GM18873 (cell line): ENCODE measurements around the gene TEX14.
"Not testable (repeated sequence)": the region's sequence is repeated elsewhere in the genome, so short reads cannot be mapped to it uniquely, and the experiment has no call there.

Source experiments
- ATAC-seq: cut with Tn5 transposase; IDR thresholded peaks from one replicate; pipeline ENCODE4 v1.9.1; 2021; ENCODE audit warnings: mild to moderate bottlenecking, moderate library complexity, moderate number of reproducible peaks; ENCODE audit not compliant: unreplicated experiment, low FRiP score

Gene TEX14

GRCh38 chr17:58657962-58658803 is 33.7 kb downstream of the TEX14 start:
- not testable (repeated sequence) for ATAC-seq

- no peak for ATAC-seq
Observed at GRCh38 chr17:58648236-58648635, 43.6 kb downstream of the TEX14 start.

GRCh38 chr17:58643147-58643546 is 48.7 kb downstream of the TEX14 start:
- ATAC-seq = no peak

- no peak for ATAC-seq
Observed at GRCh38 chr17:58641887-58642311, 49.9 kb downstream of the TEX14 start.

DNA sequence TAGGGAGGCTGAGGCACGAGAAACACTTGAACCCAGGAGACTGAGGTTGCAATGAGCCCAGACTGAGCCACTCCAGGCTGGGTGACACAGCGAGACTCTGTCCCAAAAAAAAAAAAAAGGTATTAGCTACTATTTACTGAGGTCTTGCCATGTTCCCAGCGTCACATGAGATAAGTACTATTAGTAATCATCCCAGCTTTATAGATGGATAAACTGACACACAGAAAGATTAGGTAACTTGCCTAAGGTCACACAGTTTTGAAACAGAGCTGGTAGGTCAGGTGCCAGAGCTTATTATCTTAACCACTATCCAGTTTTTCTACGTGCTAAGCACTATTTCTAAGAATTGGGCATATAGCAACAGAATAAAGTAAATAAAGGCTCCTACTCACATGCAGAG is 51.6 kb downstream of the TEX14 start:
- no peak for ATAC-seq

DNA sequence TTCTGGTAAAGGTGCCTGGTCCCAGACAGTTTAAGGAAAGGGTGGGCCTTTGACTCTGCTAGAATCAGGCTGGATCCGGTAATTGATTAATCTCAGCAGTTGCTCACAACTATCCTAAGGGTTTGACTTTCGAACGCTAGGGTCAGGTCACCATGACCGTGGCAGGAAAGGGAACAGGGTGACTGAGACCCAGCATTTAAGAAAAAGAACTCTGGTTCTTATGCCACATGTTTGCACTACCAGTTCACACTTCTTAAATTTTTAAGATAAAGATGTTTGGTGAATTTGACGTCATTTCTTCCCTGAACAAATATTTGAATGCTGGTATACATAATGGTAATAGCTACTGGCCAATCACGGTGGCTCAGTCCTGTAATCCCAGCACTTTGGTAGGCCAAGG is 52.2 kb downstream of the TEX14 start:
- ATAC-seq = no peak

DNA sequence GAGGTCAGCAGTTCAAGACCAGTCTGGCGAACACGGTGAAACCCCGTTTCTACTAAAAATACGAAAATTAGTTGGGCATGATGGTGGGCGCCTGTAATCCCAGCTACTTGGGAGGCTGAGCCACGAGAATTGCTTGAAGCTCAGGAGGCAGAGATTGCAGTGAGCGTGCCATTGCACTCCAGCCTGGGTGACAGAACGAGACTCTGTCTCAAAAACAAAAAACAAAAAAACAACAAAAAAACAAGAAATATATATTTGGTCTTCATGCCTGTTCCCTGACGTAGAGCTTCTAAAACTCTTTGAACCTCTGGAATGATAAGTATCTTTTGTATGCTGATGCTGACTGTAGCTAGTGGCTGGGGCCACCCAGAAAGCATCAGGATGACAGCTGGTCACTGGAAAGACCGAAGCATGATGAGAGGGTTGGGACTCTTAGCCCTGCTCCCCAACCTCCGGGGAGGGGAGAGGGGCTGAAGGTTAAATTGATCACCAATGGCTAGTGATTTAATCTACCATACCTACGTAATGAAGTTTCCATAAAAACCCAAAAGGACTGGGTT is 54.8 kb downstream of the TEX14 start:
- ATAC-seq = no peak

DNA sequence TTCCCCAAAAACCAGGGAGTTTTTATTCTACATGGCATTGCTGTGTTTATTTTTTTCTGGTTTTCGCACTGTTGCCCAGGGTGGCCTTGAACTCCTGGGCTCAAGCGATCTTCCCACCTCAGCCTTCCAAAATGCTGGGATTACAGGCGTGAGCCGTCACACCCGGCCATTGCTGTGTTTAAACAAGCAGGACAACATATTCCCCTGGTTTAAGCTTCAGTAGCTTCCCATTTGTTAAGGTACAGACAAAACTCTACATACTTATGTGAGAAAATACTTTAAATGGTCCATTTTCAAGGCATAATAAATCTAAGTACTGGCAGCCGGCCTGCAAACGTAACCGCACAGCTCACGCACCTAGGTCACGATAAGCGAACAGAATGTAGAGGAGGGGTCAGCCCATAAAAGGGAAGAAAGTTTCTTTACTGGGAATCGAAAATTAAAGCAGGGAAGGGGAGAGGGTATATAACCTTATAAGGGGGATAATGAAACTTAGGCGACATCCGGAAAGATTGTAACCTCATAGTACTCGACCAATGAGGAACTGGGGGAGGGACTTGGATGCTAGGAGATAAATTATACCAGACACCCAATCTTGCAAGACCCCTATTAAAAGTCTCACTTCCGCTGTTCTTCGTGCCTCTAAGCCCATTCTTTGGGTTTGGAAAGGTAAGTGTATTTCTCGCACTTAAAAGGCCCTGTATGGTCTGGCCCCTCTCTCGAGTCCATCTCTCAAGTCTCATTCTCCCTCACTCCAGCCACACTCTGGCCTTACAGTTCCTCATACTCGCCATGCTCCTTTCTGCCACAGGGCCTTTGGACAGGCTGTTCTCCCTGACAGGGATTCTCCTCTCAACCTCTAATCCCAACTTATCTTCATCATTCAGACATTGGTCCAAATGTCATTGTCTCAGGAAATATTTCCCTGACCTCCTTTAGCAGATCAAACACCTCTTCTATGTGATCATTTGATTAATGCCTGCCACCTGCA is 59.2 kb downstream of the TEX14 start:
- no peak for ATAC-seq

DNA sequence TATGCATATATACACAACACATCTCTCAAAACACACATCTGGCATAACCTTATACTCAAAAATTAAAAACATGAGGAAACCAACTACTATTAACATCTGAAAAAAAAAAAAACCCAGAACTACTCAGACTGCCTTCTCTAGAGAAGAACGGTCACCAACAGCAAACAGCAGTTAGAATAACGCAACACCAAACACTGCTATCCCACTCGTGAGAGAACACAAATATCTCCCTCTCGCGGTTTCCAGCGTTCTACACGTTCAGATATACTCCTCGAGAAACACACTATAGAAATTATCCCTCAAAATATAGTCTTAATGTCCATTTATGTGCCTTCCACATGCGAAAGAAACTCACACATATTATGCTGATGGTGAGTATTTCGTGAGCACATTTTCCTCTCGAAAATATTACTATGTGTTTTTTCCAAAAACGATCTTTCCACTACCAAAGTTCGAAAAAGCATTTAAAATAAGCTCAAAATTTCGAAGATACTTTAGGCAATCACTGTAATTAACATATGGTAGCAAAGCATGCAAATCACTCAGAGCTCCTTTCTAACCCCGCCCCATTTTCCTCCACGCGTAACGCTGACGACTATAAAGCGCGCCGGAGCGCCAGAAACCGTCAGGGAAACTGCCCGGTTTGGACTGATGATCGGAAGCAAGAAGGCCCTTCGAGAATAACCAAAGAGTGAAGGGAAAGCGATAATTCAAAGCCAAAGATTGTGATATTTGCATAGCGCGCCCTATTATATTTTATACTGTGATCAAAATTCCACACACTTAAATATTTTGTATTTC is 60.1 kb downstream of the TEX14 start:
- peak; percentile 75 for ATAC-seq

- no peak for ATAC-seq
Observed at GRCh38 chr17:58630883-58631522, 60.8 kb downstream of the TEX14 start.

DNA sequence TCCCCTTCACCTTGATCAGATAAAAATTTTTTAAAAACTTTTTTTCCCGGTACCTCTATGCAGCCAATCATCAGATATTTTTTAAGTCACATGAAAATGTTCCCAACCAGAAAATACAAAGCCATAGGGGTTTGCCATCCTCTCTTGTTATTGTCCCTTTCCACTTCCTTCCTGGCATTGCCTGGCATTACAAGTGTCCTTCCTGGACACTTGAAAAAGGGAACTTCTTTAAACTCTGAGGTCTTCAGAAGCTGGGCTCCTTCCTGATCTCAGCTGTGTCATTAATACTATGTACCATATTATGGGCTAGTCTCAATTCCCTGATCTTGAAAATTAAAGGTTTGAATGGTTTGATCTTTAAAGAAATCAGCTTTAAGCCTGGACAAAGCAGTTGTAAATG is 64.9 kb downstream of the TEX14 start:
- no peak for ATAC-seq

GRCh38 chr17:58624751-58625150 is 67.1 kb downstream of the TEX14 start:
- ATAC-seq = no peak

- ATAC-seq = peak; percentile 70
Observed at GRCh38 chr17:58621174-58621573, 70.7 kb downstream of the TEX14 start.

- no peak for ATAC-seq
Observed at GRCh38 chr17:58618336-58618735, 73.5 kb downstream of the TEX14 start.

- no peak for ATAC-seq
Observed at GRCh38 chr17:58617563-58617962, 74.3 kb downstream of the TEX14 start.

DNA sequence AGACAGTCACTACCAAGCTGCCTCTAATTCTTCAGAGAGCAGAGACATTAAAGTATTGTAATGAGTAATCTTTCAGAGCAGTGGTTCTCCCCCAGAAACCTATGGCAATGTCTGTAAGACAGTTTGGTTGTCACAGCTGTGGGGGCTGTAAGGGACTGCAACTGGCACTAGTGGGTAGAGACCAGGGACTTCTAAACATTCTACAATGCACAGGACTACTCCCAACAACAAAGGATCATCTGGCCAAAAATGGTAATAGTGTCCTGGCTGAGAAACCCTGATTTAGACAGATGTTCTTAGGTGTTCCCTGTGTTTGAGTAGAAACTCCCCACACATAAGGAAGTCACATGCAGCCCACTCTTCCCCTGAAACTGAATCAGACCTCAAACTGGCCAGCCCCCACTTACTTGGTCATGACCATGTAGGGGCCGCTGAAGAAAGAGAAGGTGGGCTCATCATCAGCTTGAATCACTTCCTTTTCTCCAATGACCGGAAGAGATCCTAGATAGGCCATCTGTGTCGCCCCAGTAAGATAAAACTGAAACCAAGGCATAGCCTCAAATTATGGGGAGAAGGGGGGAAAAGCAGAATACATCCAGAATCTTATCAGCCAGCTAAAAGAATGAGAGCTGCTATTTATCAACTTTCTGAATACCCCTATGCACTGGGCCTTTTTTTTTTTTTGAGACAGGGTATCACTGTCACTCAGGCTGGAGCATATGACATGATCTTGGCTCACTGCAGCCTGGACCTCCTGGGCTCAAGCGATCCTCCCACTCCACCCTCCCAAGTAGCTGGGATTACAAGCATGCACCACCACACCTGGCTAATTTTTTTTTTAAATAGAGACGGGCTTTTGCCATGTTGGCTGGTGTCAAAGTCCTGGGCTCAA is 75.8 kb downstream of the TEX14 start:
- ATAC-seq = peak; percentile 44

DNA sequence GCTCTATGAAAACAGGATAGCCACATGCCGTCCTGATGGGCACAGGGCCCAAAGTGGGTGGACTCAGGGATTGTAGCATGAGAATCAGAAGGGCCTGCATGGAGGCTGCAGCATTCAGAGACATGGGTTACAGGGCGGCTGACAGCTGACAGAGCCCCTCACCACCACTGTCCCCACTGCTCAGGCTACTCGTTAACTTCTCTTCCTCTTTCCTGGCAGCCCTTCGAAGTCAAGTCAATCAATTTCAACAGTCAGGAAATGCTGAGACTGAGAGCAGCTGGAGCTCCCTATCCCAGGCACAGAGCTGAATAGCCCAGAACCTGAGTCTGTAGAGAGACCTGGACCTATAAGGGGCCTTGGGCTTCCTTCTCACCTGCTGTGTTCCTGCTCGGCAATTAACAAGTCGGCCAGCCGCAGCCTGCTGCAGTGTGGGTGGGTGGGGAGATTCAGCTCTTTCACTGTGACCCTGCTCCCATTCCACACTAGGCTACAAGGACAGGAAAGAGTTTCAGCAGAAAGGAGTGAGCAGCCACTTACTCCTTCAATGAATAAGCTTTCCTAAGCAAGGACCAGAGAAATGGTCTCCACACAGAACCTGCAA is 76.9 kb downstream of the TEX14 start:
- no peak for ATAC-seq

DNA sequence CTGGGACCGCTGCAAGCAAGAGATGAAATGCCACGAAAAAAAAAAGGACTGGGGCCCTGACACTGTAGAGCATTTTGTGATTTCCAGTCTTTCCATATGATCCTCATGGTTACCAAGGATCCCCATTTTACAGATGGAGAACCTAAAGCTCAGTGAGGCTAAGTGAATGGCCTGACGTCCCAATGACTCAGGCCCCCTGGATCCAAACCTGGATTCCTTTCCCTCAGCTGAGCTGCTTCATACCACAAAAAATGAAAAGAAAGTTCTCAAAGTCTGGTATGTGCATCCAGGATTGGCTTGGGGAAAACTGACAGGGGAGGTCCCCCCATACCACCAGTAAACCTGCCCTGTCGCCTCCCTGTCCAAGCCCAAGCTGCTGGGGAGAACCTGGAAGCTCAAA is 80.5 kb downstream of the TEX14 start:
- ATAC-seq = no peak
